Endodermal cell (in vitro differentiated cells): ENCODE results near the gene ZNF536. TPM values are rescaled to one million over a fixed set of nuclear protein-coding genes. Genes with fewer than 3 reads are reported as not detected.

Source experiments
- DNase-seq: peaks from one replicate; pipeline ENCODE4 v3.0.0-alpha.2; 2017
- H3K27ac ChIP-seq: 2 replicates; pipeline ENCODE4 v1.5.1; 2013; ENCODE audit warnings: mild to moderate bottlenecking, low read depth, low read length, moderate library complexity
- H3K27me3 ChIP-seq: 2 replicates; pipeline ENCODE4 v1.6.1; 2013; ENCODE audit warnings: mild to moderate bottlenecking, low read length, moderate library complexity; ENCODE audit not compliant: insufficient read depth, control insufficient read depth, poor library complexity, severe bottlenecking
- H3K36me3 ChIP-seq: 2 replicates; pipeline ENCODE4 v1.7.0; 2013; ENCODE audit warnings: mild to moderate bottlenecking, low read length, moderate library complexity; ENCODE audit not compliant: control insufficient read depth, insufficient read depth
- H3K4me1 ChIP-seq: one replicate; pipeline ENCODE4 v1.7.0; 2013; ENCODE audit warnings: low read length; ENCODE audit not compliant: control insufficient read depth, insufficient read depth
- H3K4me3 ChIP-seq: 2 replicates; pipeline ENCODE4 v1.5.1; 2013; ENCODE audit warnings: mild to moderate bottlenecking, low read length, moderate library complexity
- H3K9ac ChIP-seq: 2 replicates; pipeline ENCODE4 v1.6.1; 2013; ENCODE audit warnings: mild to moderate bottlenecking, low read length, moderate library complexity; ENCODE audit not compliant: poor library complexity, severe bottlenecking; ENCODE audit errors: extremely low read depth
- H3K9me3 ChIP-seq: 2 replicates; pipeline ENCODE4 v1.6.1; 2013; ENCODE audit warnings: mild to moderate bottlenecking, low read length, moderate library complexity; ENCODE audit not compliant: control insufficient read depth
- H3K27ac Mint-ChIP-seq: 2 replicates; pipeline ENCODE4 v1.8.0; 2020; ENCODE audit warnings: mixed read lengths
- H3K27me3 Mint-ChIP-seq: 2 replicates; pipeline ENCODE4 v1.8.0; 2021; ENCODE audit warnings: mild to moderate bottlenecking, mixed read lengths; ENCODE audit not compliant: insufficient read depth
- H3K36me3 Mint-ChIP-seq: 2 replicates; pipeline ENCODE4 v1.8.0; 2020; ENCODE audit warnings: low read depth, mixed read lengths
- H3K4me1 Mint-ChIP-seq: 2 replicates; pipeline ENCODE4 v1.8.0; 2020; ENCODE audit warnings: mixed read lengths
- H3K4me3 Mint-ChIP-seq: 2 replicates; pipeline ENCODE4 v1.8.0; 2020; ENCODE audit warnings: mild to moderate bottlenecking, moderate library complexity, mixed read lengths
- H3K9me3 Mint-ChIP-seq: 2 replicates; pipeline ENCODE4 v1.8.0; 2020; ENCODE audit warnings: mild to moderate bottlenecking, mixed read lengths
- WGBS, 2 experiments: methylation state at CpG; one replicate each; pipeline versions ENCODE4 v1.1.5 to v1.1.7; 2013; ENCODE audit warnings: missing lambda C conversion rate in 2 of 2, mixed read lengths in 1 of 2; ENCODE audit not compliant: insufficient coverage in 1 of 2, insufficient read length in 1 of 2; 5-methylcytosine and 5-hydroxymethylcytosine counted together
- total RNA-seq, 2 donors: library from RNA; stranded (reverse); fragmentation: NEBNext Ultra II Directional in 1 of 2; extraction: Animal tissue kit (Norgen Biotek cat#: 25700) in 1 of 2; gene quantifications; 2 replicates in 1 of 2; 3 replicates in 1 of 2; pipeline ENCODE4 v1.2.1, GENCODE V29; 2021
- TF ChIP-seq, protein P1 (sequence below): fragments of 200-600 bp; sonication (generic); conservative IDR thresholded peaks from 2 replicates; pipeline ENCODE4 v1.5.0; 2021; ENCODE audit warnings: antibody characterized with exemption, mild to moderate bottlenecking

ZNF536 gene
- total RNA-seq, 2 donors from 2014 or later = not detected

GRCh38 chr19:30423481-30423880 lies 51.3 kb downstream of the ZNF536 start:
- Mint-ChIP-seq H3K27me3 (peaks cover 3% of the 10 kb centered on the region), H3K4me3 (no peak overlapping the region), H3K4me1 (no peaks in the 10 kb centered on the region), H3K27ac (no peak overlapping the region), H3K36me3 (no peaks in the 10 kb centered on the region), H3K9me3 (no peaks in the 10 kb centered on the region)
- no peaks in the 10 kb centered on the region for H3K27me3 ChIP-seq
- no peaks in the 10 kb centered on the region for H3K4me1 ChIP-seq
- DNase-seq = no peak
- no peak overlapping the region for H3K9ac ChIP-seq
- no peak overlapping the region for H3K4me3 ChIP-seq
- TF ChIP-seq, protein P1, sequence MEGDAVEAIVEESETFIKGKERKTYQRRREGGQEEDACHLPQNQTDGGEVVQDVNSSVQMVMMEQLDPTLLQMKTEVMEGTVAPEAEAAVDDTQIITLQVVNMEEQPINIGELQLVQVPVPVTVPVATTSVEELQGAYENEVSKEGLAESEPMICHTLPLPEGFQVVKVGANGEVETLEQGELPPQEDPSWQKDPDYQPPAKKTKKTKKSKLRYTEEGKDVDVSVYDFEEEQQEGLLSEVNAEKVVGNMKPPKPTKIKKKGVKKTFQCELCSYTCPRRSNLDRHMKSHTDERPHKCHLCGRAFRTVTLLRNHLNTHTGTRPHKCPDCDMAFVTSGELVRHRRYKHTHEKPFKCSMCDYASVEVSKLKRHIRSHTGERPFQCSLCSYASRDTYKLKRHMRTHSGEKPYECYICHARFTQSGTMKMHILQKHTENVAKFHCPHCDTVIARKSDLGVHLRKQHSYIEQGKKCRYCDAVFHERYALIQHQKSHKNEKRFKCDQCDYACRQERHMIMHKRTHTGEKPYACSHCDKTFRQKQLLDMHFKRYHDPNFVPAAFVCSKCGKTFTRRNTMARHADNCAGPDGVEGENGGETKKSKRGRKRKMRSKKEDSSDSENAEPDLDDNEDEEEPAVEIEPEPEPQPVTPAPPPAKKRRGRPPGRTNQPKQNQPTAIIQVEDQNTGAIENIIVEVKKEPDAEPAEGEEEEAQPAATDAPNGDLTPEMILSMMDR = no peak
- H3K36me3 ChIP-seq = no peaks in the 10 kb centered on the region
- no peak overlapping the region for H3K27ac ChIP-seq
- no peaks in the 10 kb centered on the region for H3K9me3 ChIP-seq
- WGBS, 2 experiments = 84 to 95% methylated on average over 4 to 10 of the region's 11 CpGs

DNA sequence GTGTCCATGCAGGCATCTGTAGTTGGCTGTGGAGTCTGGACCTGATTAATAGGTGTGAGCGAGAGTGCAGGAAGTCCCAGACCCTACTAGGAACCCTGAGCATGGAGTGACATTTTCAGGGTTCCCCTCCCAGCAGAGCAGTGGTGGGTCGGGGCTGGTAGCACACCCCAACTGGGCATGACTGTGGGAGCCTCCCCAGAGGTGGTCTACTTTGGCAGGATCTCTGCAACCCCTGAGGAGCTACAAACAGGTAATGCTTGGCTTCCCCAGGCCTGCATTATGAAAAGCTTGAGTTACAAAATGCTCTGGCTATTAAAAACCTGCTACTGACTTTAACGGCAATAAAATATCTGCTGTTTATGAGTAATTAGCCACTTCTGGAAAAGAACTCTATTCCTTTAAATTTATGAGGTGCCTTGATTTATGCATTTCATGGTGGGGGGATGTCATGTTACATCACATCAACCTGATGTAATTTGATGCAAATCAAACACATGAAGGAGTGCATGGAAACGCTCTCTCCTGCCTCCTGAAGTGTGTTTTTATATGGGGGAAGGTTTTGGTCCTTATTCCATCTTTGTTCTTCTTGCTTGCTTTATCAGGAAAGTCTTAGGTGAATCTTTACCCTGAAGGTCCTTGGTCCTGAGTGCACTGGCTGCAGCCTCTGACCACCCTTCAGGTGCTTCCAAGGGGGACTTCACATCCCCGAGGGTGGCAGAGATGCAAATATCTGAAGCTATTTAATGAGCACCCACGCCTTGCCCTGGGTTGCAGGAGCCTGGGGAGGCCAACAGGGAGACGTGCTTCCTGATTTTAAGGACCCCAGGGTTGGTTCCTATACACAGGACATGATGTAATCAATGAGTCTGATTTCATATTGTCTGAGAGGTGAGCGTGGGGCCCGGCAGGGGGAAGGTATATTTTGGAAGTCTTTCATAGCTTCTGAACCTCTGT lies 54.0 kb downstream of the ZNF536 start:
- Histone ChIP-seq H3K36me3 (no peaks in the 10 kb centered on the region), H3K27me3 (no peaks in the 10 kb centered on the region), H3K27ac (no peak overlapping the region), H3K4me3 (no peak overlapping the region), H3K9ac (no peak overlapping the region), H3K4me1 (no peaks in the 10 kb centered on the region), H3K9me3 (no peaks in the 10 kb centered on the region)
- H3K4me3 Mint-ChIP-seq = no peak overlapping the region
- no peaks in the 10 kb centered on the region for H3K9me3 Mint-ChIP-seq
- H3K36me3 Mint-ChIP-seq = no peaks in the 10 kb centered on the region
- H3K27ac Mint-ChIP-seq = no peak overlapping the region
- no peak for DNase-seq
- TF ChIP-seq, protein P1 = no peak
- no peaks in the 10 kb centered on the region for H3K4me1 Mint-ChIP-seq
- WGBS, 2 experiments = 89 to 94% methylated on average over 6 to 9 of the region's 9 CpGs
- H3K27me3 Mint-ChIP-seq = peaks cover 3% of the 10 kb centered on the region

DNA sequence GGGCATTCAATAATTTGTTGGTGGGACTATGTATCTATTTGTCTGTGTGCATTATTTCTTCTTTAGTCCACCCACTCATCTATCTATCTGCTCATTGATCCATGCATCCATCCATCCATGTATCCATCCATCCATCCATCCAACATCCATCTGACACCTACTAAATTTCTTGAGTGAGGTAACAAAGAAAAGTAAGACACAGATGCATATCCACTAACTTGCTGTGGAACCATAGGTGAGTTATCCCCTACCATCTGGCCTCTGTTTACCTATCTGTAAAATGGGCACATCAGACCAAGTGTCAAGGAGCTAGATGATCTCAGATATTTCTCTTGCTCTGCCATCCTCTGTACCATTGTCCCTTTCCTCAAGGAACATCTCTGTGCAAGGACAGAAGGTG lies 54.7 kb downstream of the ZNF536 start:
- Histone ChIP-seq H3K4me3 (no peak overlapping the region), H3K36me3 (no peaks in the 10 kb centered on the region), H3K9ac (no peak overlapping the region), H3K9me3 (no peaks in the 10 kb centered on the region), H3K27me3 (no peaks in the 10 kb centered on the region), H3K4me1 (no peaks in the 10 kb centered on the region), H3K27ac (no peak overlapping the region)
- no peak for DNase-seq
- TF ChIP-seq, protein P1 = no peak
- no peak overlapping the region for H3K27ac Mint-ChIP-seq
- no peaks in the 10 kb centered on the region for H3K4me1 Mint-ChIP-seq
- H3K27me3 Mint-ChIP-seq = peaks cover 3% of the 10 kb centered on the region
- no peaks in the 10 kb centered on the region for H3K36me3 Mint-ChIP-seq
- H3K4me3 Mint-ChIP-seq = no peak overlapping the region
- H3K9me3 Mint-ChIP-seq = no peaks in the 10 kb centered on the region
